M059J (cell line): Measurements from ENCODE around the gene THEM4. TPM values are rescaled to one million over a fixed set of nuclear protein-coding genes. Genes with fewer than 3 reads are reported as not detected.
"Not testable (repeated sequence)": the region's sequence is repeated elsewhere in the genome, so short reads cannot be mapped to it uniquely, and the experiment has no call there.

ENCODE experiments used
- DNase-seq: peaks from one replicate; pipeline ENCODE4 v3.0.0-alpha.2; 2012; ENCODE audit warnings: low read depth
- total RNA-seq: library from RNA; depleted of rRNA; stranded (reverse); fragments of >200 nt; shearing (Covaris generic); gene quantifications from 2 replicates; pipeline ENCODE4 v1.2.3, GENCODE V29; 2014

THEM4 gene
- total RNA-seq, 1 experiment from 2014 or later = 8.2 TPM

- DNase-seq = peak; percentile 20
Observed at GRCh38 chr1:151893176-151893924, 16.0 kb downstream of the THEM4 start.

GRCh38 chr1:151892190-151892589, 17.1 kb downstream of the THEM4 start:
- peak; percentile 22 for DNase-seq

GRCh38 chr1:151891512-151891911, 17.8 kb downstream of the THEM4 start:
- no peak for DNase-seq

- no peak for DNase-seq
Observed at GRCh38 chr1:151888972-151889570, 20.2 kb downstream of the THEM4 start.

GRCh38 chr1:151887028-151887427, 22.3 kb downstream of the THEM4 start:
- DNase-seq = peak; percentile 55

GRCh38 chr1:151885479-151885878, 23.8 kb downstream of the THEM4 start:
- DNase-seq = no peak

- not testable (repeated sequence) for DNase-seq
Observed at GRCh38 chr1:151884879-151885278, 24.4 kb downstream of the THEM4 start.

- DNase-seq = not testable (repeated sequence)
Observed at GRCh38 chr1:151884445-151884844, 24.9 kb downstream of the THEM4 start.

- not testable (repeated sequence) for DNase-seq
Observed at GRCh38 chr1:151883898-151884297, 25.4 kb downstream of the THEM4 start.

GRCh38 chr1:151882918-151883317, 26.4 kb downstream of the THEM4 start:
- DNase-seq = not testable (repeated sequence)

GRCh38 chr1:151882466-151882865, 26.8 kb downstream of the THEM4 start:
- no peak for DNase-seq

- DNase-seq = peak; percentile 22
Observed at GRCh38 chr1:151881479-151881878, 27.8 kb downstream of the THEM4 start.

- DNase-seq = no peak
Observed at GRCh38 chr1:151875419-151876097, 33.8 kb downstream of the THEM4 start.

GRCh38 chr1:151872776-151873175, 36.5 kb downstream of the THEM4 start:
- DNase-seq = not testable (repeated sequence)

GRCh38 chr1:151871284-151872030, 37.9 kb downstream of the THEM4 start:
- no peak for DNase-seq

- DNase-seq = no peak
Observed at GRCh38 chr1:151868486-151868885, 40.8 kb downstream of the THEM4 start.

GRCh38 chr1:151867765-151868411, 41.4 kb downstream of the THEM4 start:
- peak; percentile 69 for DNase-seq

- no peak for DNase-seq
Observed at GRCh38 chr1:151867321-151867720, 42.0 kb downstream of the THEM4 start.

- DNase-seq = no peak
Observed at GRCh38 chr1:151864411-151864810, 44.9 kb downstream of the THEM4 start.

GRCh38 chr1:151862604-151863003, 46.7 kb downstream of the THEM4 start:
- DNase-seq = no peak

GRCh38 chr1:151860504-151861187, 48.7 kb downstream of the THEM4 start:
- no peak for DNase-seq
